GM19035 (cell line): ENCODE data around the gene NUDT4.

Source experiments
- ATAC-seq: cut with Tn5 transposase; IDR thresholded peaks from one replicate; pipeline ENCODE4 v1.9.1; 2021; ENCODE audit not compliant: unreplicated experiment

Gene NUDT4

DNA sequence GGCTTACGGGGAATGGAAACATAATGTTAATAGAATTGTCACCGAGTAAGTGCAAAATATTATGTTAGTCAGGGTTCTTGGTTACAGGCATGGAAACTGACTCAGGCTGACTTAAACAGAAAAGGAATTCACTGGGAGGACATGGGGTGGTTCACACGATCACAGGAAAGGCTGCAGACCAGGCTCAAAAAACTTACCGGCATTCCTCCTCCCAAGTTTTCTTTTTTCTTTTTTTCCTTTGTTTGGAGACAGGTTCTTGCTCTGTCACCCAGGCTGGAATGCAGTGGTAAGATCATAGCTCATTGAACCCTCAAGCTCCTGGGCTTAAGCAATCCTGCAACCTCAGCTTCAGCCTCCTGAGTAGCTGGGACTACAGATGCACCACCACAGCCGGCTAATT is 75.9 kb downstream of the NUDT4 start:
- ATAC-seq: no peak

DNA sequence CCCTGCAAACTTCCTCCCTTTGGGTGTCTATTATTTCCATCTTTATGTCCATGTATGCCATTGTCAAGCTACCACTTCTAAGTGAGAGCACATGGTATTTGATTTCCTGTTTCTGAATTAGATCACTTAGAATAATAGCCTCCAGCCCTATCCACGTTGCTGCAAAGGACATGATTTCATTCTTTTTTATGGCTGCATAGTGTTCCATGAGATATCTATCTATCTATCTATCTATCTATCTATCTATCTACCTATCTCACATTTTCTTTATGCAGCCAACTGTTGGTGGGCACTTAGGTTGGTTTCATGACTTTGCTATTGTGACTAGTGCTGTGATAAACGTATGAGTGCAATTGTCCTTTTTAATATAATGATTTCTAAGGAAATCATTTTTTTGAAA is 78.4 kb downstream of the NUDT4 start:
- no peak for ATAC-seq
